HepG2 (cell line): Measurements from ENCODE around the gene ATP6V1G2. TPM values are rescaled to one million over a fixed set of nuclear protein-coding genes. Genes with fewer than 3 reads are reported as not detected.

Source experiments
- BATF2 ChIP-seq: sonication (generic); formaldehyde crosslinking; IDR thresholded peaks from 2 replicates; pipeline ENCODE4 v1.8.0; 2022; ENCODE audit warnings: mild to moderate bottlenecking, missing genetic modification reagents, moderate library complexity
- CBX5 ChIP-seq: sonication (generic); formaldehyde crosslinking; IDR thresholded peaks from 2 replicates; pipeline ENCODE4 v1.4.0; 2020; ENCODE audit warnings: missing genetic modification reagents, borderline replicate concordance
- HOXA3 ChIP-seq: sonication (generic); formaldehyde crosslinking; IDR thresholded peaks from 2 replicates; pipeline ENCODE4 v1.5.0; 2020; ENCODE audit warnings: missing genetic modification reagents
- JARID2 ChIP-seq: sonication (generic); formaldehyde crosslinking; IDR thresholded peaks from 2 replicates; pipeline ENCODE4 v1.8.1; 2023; ENCODE audit warnings: missing genetic modification reagents, inconsistent platforms; ENCODE audit not compliant: insufficient replicate concordance
- NFAT5 ChIP-seq: sonication (generic); formaldehyde crosslinking; IDR thresholded peaks from 2 replicates; pipeline ENCODE4 v1.4.0; 2020; ENCODE audit warnings: missing genetic modification reagents
- PRDM4 ChIP-seq: sonication (generic); formaldehyde crosslinking; IDR thresholded peaks from 2 replicates; pipeline ENCODE4 v1.9.0; 2021; ENCODE audit warnings: missing genetic modification reagents, borderline replicate concordance
- SKI ChIP-seq: fragments of 450-650 bp; IDR thresholded peaks from one replicate; pipeline ENCODE4 v1.6.1; 2018; ENCODE audit warnings: mild to moderate bottlenecking; ENCODE audit not compliant: partially characterized antibody
- ZNF546 ChIP-seq: sonication (generic); formaldehyde crosslinking; conservative IDR thresholded peaks from 2 replicates; pipeline ENCODE4 v1.8.1; 2023; ENCODE audit warnings: mild to moderate bottlenecking, missing genetic modification reagents
- polyA plus RNA-seq, 8 experiments: library from polyadenylated mRNA; depleted of rRNA in 3 of 8; stranded (reverse) in 7 of 8; unstranded in 1 of 8; fragments of >200 nt; fragmentation: Illumina TruSeq in 4 of 8; extraction: Trizol in 4 of 8; gene quantifications; 2 replicates each; pipeline versions ENCODE4 v1.2.1 to v1.2.3, GENCODE V29; 2011 to 2016; ENCODE audit warnings: low read depth in 4 of 8, missing spikeins in 1 of 8, mixed read lengths in 1 of 8; ENCODE audit not compliant: insufficient read depth in 1 of 8
- total RNA-seq, 5 experiments: library from RNA; depleted of rRNA; stranded (reverse); fragments of >200 nt; fragmentation: Illumina TruSeq; extraction: Trizol; gene quantifications; 2 replicates each; pipeline ENCODE4 v1.2.3, GENCODE V29; 2016; ENCODE audit warnings: low read depth in 1 of 5
- TF ChIP-seq, protein P1 (sequence below): sonication (generic); formaldehyde crosslinking; conservative IDR thresholded peaks from 2 replicates; pipeline ENCODE4 v1.4.0; 2020; ENCODE audit warnings: mild to moderate bottlenecking, missing genetic modification reagents, moderate library complexity
- TF ChIP-seq, protein P2 (sequence below): sonication (generic); formaldehyde crosslinking; IDR thresholded peaks from 2 replicates; pipeline ENCODE4 v1.4.0; 2020; ENCODE audit warnings: missing genetic modification reagents, low read depth, mild to moderate bottlenecking, borderline replicate concordance
- TF ChIP-seq, protein P3 (sequence below): sonication (generic); formaldehyde crosslinking; IDR thresholded peaks from 2 replicates; pipeline ENCODE4 v1.4.0; 2020; ENCODE audit warnings: mild to moderate bottlenecking, missing genetic modification reagents

Gene ATP6V1G2
- total and polyA plus RNA-seq, 2 of the 13 experiments (the other 11 are each of a cell fraction or from before 2014, with no cell fraction given), result 0.27 to 0.83 TPM

GRCh38 chr6:31546339-31546957, at the start of gene ATP6V1G2 (continued):
- no peak for TF ChIP-seq PRDM4 (CRISPR knock-in tag)
- no peak for TF ChIP-seq ZNF546 (CRISPR knock-in tag)
- no peak for TF ChIP-seq NFAT5 (CRISPR knock-in tag)
- no peak for TF ChIP-seq CBX5 (CRISPR knock-in tag)
- TF ChIP-seq HOXA3 (CRISPR knock-in tag), result peak; percentile 28; the same call in 1 of the 2 replicates
- TF ChIP-seq SKI, result peak; percentile 34
- TF ChIP-seq, protein P1, sequence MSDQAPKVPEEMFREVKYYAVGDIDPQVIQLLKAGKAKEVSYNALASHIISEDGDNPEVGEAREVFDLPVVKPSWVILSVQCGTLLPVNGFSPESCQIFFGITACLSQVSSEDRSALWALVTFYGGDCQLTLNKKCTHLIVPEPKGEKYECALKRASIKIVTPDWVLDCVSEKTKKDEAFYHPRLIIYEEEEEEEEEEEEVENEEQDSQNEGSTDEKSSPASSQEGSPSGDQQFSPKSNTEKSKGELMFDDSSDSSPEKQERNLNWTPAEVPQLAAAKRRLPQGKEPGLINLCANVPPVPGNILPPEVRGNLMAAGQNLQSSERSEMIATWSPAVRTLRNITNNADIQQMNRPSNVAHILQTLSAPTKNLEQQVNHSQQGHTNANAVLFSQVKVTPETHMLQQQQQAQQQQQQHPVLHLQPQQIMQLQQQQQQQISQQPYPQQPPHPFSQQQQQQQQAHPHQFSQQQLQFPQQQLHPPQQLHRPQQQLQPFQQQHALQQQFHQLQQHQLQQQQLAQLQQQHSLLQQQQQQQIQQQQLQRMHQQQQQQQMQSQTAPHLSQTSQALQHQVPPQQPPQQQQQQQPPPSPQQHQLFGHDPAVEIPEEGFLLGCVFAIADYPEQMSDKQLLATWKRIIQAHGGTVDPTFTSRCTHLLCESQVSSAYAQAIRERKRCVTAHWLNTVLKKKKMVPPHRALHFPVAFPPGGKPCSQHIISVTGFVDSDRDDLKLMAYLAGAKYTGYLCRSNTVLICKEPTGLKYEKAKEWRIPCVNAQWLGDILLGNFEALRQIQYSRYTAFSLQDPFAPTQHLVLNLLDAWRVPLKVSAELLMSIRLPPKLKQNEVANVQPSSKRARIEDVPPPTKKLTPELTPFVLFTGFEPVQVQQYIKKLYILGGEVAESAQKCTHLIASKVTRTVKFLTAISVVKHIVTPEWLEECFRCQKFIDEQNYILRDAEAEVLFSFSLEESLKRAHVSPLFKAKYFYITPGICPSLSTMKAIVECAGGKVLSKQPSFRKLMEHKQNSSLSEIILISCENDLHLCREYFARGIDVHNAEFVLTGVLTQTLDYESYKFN (CRISPR knock-in tag), result 0 out of 2 replicates have a peak, but pooled peaks have one; percentile 24
- no peak for TF ChIP-seq BATF2 (CRISPR knock-in tag)
- TF ChIP-seq, protein P2, sequence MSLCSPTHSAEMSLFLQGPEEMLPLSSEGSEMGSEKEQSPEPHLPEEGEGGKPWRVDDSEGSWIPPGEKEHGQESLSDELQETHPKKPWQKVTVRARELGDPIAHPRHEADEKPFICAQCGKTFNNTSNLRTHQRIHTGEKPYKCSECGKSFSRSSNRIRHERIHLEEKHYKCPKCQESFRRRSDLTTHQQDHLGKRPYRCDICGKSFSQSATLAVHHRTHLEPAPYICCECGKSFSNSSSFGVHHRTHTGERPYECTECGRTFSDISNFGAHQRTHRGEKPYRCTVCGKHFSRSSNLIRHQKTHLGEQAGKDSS (CRISPR knock-in tag), result 0 out of 2 replicates have a peak, but pooled peaks have one; percentile 32
- peak; percentile 89 for TF ChIP-seq JARID2 (CRISPR knock-in tag)
- TF ChIP-seq, protein P3, sequence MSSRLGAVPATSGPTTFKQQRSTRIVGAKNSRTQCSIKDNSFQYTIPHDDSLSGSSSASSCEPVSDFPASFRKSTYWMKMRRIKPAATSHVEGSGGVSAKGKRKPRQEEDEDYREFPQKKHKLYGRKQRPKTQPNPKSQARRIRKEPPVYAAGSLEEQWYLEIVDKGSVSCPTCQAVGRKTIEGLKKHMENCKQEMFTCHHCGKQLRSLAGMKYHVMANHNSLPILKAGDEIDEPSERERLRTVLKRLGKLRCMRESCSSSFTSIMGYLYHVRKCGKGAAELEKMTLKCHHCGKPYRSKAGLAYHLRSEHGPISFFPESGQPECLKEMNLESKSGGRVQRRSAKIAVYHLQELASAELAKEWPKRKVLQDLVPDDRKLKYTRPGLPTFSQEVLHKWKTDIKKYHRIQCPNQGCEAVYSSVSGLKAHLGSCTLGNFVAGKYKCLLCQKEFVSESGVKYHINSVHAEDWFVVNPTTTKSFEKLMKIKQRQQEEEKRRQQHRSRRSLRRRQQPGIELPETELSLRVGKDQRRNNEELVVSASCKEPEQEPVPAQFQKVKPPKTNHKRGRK (CRISPR knock-in tag), result no peak
